Endodermal cell (in vitro differentiated cells): ENCODE data around the gene EXD3. TPM values are rescaled to one million over a fixed set of nuclear protein-coding genes. Genes with fewer than 3 reads are reported as not detected.

Experiments
- DNase-seq: peaks from one replicate; pipeline ENCODE4 v3.0.0-alpha.2; 2017
- H3K27ac ChIP-seq: 2 replicates; pipeline ENCODE4 v1.5.1; 2013; ENCODE audit warnings: mild to moderate bottlenecking, low read depth, low read length, moderate library complexity
- H3K27me3 ChIP-seq: 2 replicates; pipeline ENCODE4 v1.6.1; 2013; ENCODE audit warnings: mild to moderate bottlenecking, low read length, moderate library complexity; ENCODE audit not compliant: insufficient read depth, control insufficient read depth, poor library complexity, severe bottlenecking
- H3K36me3 ChIP-seq: 2 replicates; pipeline ENCODE4 v1.7.0; 2013; ENCODE audit warnings: mild to moderate bottlenecking, low read length, moderate library complexity; ENCODE audit not compliant: control insufficient read depth, insufficient read depth
- H3K4me1 ChIP-seq: one replicate; pipeline ENCODE4 v1.7.0; 2013; ENCODE audit warnings: low read length; ENCODE audit not compliant: control insufficient read depth, insufficient read depth
- H3K4me3 ChIP-seq: 2 replicates; pipeline ENCODE4 v1.5.1; 2013; ENCODE audit warnings: mild to moderate bottlenecking, low read length, moderate library complexity
- H3K9ac ChIP-seq: 2 replicates; pipeline ENCODE4 v1.6.1; 2013; ENCODE audit warnings: mild to moderate bottlenecking, low read length, moderate library complexity; ENCODE audit not compliant: poor library complexity, severe bottlenecking; ENCODE audit errors: extremely low read depth
- H3K9me3 ChIP-seq: 2 replicates; pipeline ENCODE4 v1.6.1; 2013; ENCODE audit warnings: mild to moderate bottlenecking, low read length, moderate library complexity; ENCODE audit not compliant: control insufficient read depth
- H3K27ac Mint-ChIP-seq: 2 replicates; pipeline ENCODE4 v1.8.0; 2020; ENCODE audit warnings: mixed read lengths
- H3K27me3 Mint-ChIP-seq: 2 replicates; pipeline ENCODE4 v1.8.0; 2021; ENCODE audit warnings: mild to moderate bottlenecking, mixed read lengths; ENCODE audit not compliant: insufficient read depth
- H3K36me3 Mint-ChIP-seq: 2 replicates; pipeline ENCODE4 v1.8.0; 2020; ENCODE audit warnings: low read depth, mixed read lengths
- H3K4me1 Mint-ChIP-seq: 2 replicates; pipeline ENCODE4 v1.8.0; 2020; ENCODE audit warnings: mixed read lengths
- H3K4me3 Mint-ChIP-seq: 2 replicates; pipeline ENCODE4 v1.8.0; 2020; ENCODE audit warnings: mild to moderate bottlenecking, moderate library complexity, mixed read lengths
- H3K9me3 Mint-ChIP-seq: 2 replicates; pipeline ENCODE4 v1.8.0; 2020; ENCODE audit warnings: mild to moderate bottlenecking, mixed read lengths
- WGBS, 2 experiments: methylation state at CpG; one replicate each; pipeline versions ENCODE4 v1.1.5 to v1.1.7; 2013; ENCODE audit warnings: missing lambda C conversion rate in 2 of 2, mixed read lengths in 1 of 2; ENCODE audit not compliant: insufficient coverage in 1 of 2, insufficient read length in 1 of 2; 5-methylcytosine and 5-hydroxymethylcytosine counted together
- total RNA-seq, 2 donors: library from RNA; stranded (reverse); fragmentation: NEBNext Ultra II Directional in 1 of 2; extraction: Animal tissue kit (Norgen Biotek cat#: 25700) in 1 of 2; gene quantifications; 2 replicates in 1 of 2; 3 replicates in 1 of 2; pipeline ENCODE4 v1.2.1, GENCODE V29; 2021
- TF ChIP-seq, protein P1 (sequence below): fragments of 200-600 bp; sonication (generic); conservative IDR thresholded peaks from 2 replicates; pipeline ENCODE4 v1.5.0; 2021; ENCODE audit warnings: antibody characterized with exemption, mild to moderate bottlenecking

The EXD3 gene
- total RNA-seq, 2 donors from 2014 or later, result 15.5 to 31.0 TPM

DNA sequence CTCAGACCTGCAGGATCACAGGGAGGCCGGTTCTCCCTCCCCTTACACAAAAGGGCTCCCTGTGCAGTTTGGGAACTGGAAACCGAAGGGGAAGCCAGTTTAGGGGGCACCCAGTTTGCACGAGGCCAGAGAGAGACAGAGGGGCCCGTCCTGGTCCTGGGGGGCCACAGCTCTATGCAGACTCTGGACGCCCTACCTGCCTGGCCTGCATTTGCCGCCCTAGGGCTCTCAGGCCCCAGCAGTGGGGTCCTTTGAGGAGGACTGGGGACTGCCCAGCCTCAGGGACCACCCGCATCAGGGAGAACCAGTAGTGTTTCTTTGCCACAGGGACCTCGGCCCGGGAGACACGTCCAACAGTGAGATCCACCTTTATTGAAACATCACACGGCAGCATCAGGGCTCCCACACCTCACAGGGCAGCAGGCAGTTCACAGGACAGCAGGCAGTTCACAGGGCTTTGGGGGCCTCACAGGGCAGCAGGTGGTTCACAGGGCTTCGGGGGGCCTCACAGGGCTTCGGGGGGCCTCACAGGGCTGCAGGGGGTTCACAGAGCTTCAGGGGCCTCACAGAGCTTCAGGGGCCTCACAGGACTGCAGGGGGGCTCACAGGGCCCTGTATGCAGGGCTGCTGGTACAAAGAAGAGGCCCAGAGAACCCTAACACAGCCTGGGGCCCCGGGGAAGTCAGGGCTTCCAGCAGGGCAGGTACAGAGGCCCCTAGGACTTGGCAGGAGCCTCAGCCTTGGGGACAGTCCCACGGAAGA lies 36.8 kb upstream of the EXD3 start:
- Histone ChIP-seq H3K9ac (no peak overlapping the region), H3K27ac (no peak overlapping the region)
- no peak for DNase-seq

DNA sequence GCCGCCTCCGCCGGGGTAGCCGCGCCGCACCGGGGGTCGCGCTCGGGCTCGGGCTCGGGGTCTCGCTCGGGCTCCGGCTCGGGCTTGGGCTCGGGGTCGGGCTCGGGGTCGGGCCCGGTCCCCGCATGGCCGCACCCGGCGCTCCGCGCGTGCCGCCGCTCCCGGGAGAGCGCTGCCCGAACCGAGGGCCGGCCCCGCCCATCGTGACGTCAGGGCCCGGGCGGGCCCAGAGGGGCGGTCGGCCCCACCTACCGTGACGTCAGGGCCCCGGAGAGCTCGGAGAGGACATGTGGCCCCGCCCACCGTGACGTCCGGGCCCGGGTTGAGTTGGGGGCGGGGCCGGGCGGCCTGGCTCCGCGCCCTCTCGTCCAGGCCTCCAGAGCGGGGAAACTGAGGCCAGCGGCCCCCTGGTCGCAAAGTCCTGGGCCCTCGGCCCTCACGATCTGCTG lies 36.2 kb upstream of the EXD3 start, which contains the start of gene NSMF:
TSS of gene NSMF (minus strand) at position 183 of the 449 bp plus-strand sequence. CDS start 232 bp downstream, outside the sequence.
- Histone ChIP-seq H3K9me3 (no peaks in the 10 kb centered on the region), H3K4me1 (peaks cover 4% of the 10 kb centered on the region), H3K36me3 (peaks cover 9% of the 10 kb centered on the region), H3K4me3 (peak within 1 kb of the TSS; percentile 77), H3K27ac (no peak within 1 kb of the TSS), H3K9ac (peak within 1 kb of the TSS; percentile 49), H3K27me3 (no peaks in the 10 kb centered on the region)
- H3K9me3 Mint-ChIP-seq, result no peaks in the 10 kb centered on the region
- H3K27ac Mint-ChIP-seq, result no peak within 1 kb of the TSS
- H3K4me1 Mint-ChIP-seq, result peaks cover 1% of the 10 kb centered on the region
- peaks cover 30% of the 10 kb centered on the region for H3K27me3 Mint-ChIP-seq
- peak; percentile 95 for DNase-seq
- 1% methylated on average over 54 to 62 of the region's 62 CpGs for WGBS, 2 experiments
- H3K36me3 Mint-ChIP-seq, result peaks cover 11% of the 10 kb centered on the region
- peak within 1 kb of the TSS; percentile 52 for H3K4me3 Mint-ChIP-seq
- TF ChIP-seq, protein P1, sequence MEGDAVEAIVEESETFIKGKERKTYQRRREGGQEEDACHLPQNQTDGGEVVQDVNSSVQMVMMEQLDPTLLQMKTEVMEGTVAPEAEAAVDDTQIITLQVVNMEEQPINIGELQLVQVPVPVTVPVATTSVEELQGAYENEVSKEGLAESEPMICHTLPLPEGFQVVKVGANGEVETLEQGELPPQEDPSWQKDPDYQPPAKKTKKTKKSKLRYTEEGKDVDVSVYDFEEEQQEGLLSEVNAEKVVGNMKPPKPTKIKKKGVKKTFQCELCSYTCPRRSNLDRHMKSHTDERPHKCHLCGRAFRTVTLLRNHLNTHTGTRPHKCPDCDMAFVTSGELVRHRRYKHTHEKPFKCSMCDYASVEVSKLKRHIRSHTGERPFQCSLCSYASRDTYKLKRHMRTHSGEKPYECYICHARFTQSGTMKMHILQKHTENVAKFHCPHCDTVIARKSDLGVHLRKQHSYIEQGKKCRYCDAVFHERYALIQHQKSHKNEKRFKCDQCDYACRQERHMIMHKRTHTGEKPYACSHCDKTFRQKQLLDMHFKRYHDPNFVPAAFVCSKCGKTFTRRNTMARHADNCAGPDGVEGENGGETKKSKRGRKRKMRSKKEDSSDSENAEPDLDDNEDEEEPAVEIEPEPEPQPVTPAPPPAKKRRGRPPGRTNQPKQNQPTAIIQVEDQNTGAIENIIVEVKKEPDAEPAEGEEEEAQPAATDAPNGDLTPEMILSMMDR, result no peak

More for the DNA sequence above, 36.8 kb upstream of the EXD3 start:
- peak overlapping the region; percentile 26 for H3K4me3 Mint-ChIP-seq
- peaks cover under 1% of the 10 kb centered on the region for H3K4me1 ChIP-seq
- no peaks in the 10 kb centered on the region for H3K9me3 Mint-ChIP-seq
- H3K9me3 ChIP-seq, result no peaks in the 10 kb centered on the region
- H3K4me3 ChIP-seq, result no peak overlapping the region
- H3K36me3 ChIP-seq, result peaks cover 9% of the 10 kb centered on the region
- 62 to 68% methylated on average over 7 to 15 of the region's 15 CpGs for WGBS, 2 experiments
- no peak overlapping the region for H3K27ac Mint-ChIP-seq
- H3K27me3 ChIP-seq, result no peaks in the 10 kb centered on the region
- H3K36me3 Mint-ChIP-seq, result peaks cover 11% of the 10 kb centered on the region
- TF ChIP-seq, protein P1, result no peak
- H3K4me1 Mint-ChIP-seq, result peaks cover 1% of the 10 kb centered on the region
- peaks cover 32% of the 10 kb centered on the region for H3K27me3 Mint-ChIP-seq

DNA sequence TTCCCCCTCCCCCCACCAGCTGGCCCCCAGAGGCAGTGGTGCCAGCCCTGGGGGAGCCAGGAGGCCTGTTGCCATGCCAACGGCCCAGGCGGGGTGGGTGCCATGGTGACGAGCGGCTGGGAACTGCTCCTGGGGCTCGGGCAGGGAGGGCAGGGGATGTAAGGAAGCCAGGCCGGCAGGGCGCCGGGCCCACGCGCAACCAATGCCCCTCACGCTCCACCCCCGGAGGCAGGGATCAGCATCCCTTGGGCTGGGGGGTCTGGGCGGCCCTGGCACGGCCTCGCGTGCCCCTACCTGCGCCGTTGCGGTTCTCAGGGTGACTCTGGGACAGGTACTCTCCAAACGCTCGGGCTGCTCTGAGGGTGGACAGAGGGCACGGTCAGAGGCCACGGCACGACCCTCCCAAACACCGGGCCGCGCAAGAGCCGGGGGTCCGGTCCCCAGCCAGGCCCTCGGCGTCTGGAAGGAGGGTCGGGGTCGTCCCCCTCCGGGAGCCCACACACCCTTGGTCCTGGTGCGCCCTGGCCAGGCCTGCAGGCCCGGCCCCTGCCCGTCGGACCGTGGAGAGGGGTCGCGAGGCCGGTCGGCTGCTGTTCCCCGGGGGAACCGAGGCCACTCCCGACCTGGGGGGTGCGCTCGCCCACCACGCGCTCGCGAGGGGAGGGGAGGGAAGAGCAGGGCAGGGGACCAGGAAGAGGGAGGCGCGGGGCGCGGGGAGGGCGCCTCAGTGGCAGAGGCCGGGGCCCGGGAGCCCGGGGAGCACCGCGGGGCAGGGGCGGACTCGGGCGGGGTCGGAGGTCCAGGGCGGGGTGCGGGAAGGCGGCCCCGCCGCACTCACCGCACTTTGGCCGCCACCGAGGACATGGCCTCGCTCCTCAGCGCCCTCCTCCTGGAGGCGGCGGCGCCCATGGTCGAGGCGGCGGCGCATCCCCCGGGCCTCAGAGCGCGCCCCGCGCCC lies 35.5 kb upstream of the EXD3 start:
- H3K4me1 Mint-ChIP-seq, result peaks cover 1% of the 10 kb centered on the region
- H3K9me3 Mint-ChIP-seq, result no peaks in the 10 kb centered on the region
- H3K4me3 Mint-ChIP-seq, result peak overlapping the region; percentile 52
- TF ChIP-seq, protein P1, result no peak
- H3K36me3 Mint-ChIP-seq, result peaks cover 14% of the 10 kb centered on the region
- WGBS, 2 experiments, result 12 to 16% methylated on average over 26 to 88 of the region's 88 CpGs
- no peak for DNase-seq
- Histone ChIP-seq H3K9me3 (no peaks in the 10 kb centered on the region), H3K27me3 (no peaks in the 10 kb centered on the region), H3K9ac (peak overlapping the region; percentile 49), H3K4me1 (peaks cover 4% of the 10 kb centered on the region), H3K4me3 (peak overlapping the region; percentile 77), H3K36me3 (peaks cover 9% of the 10 kb centered on the region), H3K27ac (no peak overlapping the region)
- no peak overlapping the region for H3K27ac Mint-ChIP-seq
- H3K27me3 Mint-ChIP-seq, result peaks cover 26% of the 10 kb centered on the region
